Non-pigmented ciliary epithelial cell (primary cell): Measurements from ENCODE around the gene AFAP1L2.
"Not testable (repeated sequence)": the region's sequence is repeated elsewhere in the genome, so short reads cannot be mapped to it uniquely, and the experiment has no call there.

Experiments
- DNase-seq: peaks from one replicate; pipeline ENCODE4 v3.0.0-alpha.2; 2010; ENCODE audit warnings: low read depth

AFAP1L2 gene

DNA sequence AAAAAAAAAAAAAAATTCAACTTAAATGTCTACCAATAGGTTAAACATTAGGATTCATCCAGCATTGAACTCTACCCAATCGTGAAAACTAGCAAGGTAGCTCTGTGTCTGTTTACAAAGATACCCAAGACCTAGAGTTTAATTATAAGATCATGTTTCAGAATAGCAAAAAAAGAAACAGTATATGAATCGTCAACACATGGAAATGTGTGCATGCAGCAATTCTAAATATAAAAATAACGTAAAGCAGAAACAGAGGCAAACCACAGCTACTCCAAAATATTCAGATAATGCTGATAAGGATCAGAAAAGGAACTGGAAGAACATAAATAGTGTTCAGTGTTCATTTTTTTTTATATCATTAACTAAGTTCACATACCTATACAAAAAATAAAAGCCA is 68.7 kb downstream of the AFAP1L2 start:
- no peak for DNase-seq

DNA sequence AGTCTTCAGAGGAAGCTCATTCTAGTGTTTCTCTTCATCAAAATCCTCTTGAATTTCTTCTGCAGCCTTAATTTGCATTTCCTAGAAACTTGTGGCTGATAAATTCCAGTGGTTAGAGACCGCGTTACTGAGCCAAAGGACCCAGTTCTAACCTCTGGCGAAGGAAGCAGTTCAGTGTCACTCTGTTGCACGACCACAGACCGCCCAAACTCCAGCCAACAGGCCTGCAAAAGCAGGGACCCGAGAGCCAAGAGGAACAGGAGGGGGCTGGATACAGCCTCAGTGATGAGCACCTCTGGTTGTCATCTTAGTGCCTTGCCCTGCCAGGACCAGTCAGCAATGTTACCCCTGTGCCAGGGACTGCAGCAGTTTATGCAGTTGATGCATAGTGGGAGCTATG is 70.0 kb downstream of the AFAP1L2 start:
- no peak for DNase-seq

DNA sequence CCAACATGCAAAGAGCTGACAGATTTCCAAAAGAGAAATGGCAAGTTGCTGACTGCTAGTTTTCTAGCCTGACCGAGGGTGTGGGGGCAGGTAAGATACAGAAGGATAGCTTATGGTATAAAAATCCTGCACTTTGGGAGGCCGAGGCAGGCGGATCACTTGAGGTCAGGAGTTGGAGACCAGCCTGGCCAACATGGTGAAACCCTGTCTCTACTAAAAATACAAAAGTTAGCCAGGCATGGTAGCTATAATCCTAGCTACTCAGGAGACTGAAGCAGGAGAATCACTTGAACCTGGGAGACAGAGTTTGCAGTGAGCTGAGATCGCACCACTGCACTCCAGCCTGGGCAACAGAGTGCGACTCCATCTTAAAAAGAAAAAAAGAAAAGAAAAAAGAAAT is 70.9 kb downstream of the AFAP1L2 start:
- DNase-seq: not testable (repeated sequence)

DNA sequence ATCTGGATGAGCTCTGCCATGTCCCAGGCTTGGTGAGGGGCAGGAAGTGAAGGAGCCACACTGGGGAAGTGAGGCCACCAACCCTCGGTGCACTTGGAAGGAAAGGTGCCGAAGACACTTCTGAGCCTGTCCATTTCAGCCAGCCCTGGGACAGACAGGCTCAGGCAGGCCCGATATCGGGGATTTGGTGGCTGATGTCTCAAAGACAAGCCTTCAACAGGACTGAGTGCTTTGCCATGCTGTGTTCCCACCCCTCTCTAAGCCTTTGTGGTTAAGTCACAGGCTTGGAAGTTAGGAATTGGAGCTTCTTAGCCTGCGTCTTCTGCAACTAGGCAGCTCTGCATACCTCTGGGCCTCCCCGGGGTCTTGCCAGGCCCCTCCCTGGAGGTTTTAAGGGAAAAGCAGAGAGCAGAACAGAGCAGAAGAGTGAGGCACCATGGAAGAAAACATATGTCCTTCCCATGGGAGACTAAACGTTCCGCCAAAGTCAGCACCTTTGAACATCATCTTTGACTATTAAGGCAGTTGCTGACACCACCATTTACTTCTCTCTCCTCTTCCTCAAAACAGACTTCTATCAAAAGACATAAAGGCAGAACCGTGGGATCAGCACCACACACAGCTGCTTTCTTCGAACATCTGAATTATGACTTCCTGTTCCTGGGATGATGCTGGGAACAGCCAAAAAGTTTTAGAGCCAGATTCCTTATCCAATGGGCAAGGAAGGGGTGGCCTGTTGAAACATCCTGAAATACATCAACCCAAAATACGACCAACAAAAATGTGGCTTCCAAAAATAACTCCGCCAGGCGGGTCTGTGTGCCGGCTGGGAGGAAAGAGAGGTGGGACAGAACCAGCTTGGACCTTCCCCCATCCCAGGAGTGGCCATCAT is 71.8 kb downstream of the AFAP1L2 start:
- DNase-seq: no peak

DNA sequence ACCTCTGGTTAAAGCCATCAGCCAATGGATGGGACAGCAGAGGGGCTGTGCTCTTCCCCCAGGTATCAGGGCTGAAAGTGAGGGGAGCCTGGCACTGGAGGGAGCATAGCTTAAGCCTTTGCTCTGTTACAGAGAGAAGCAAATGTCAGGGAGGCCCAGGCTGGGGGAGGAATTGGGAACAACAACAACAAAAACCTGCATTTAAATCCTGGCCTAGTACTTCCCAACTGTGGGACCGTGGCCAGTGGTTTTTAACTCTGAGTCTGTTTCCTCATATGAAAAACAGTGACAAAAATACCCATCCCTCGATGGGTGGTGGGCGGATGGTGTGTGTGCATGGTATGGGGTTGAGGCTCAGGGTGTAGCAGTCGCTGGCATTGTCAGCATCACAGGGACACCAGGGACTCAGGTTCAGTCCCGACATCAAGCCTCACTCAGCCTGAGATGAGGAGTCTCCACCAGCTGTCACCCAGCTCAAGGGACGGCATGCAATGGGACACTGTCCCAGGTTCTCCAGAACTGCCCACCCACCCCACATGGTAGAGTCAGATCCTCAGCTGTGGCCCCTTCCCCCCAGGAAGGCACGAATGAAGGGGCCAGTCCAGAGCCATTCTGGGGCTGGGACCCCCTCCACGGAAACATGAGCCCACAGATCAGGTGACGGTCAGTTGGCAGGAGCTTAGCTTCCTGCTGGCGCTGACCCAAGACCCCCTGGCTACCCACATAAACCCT is 74.5 kb downstream of the AFAP1L2 start:
- no peak for DNase-seq

DNA sequence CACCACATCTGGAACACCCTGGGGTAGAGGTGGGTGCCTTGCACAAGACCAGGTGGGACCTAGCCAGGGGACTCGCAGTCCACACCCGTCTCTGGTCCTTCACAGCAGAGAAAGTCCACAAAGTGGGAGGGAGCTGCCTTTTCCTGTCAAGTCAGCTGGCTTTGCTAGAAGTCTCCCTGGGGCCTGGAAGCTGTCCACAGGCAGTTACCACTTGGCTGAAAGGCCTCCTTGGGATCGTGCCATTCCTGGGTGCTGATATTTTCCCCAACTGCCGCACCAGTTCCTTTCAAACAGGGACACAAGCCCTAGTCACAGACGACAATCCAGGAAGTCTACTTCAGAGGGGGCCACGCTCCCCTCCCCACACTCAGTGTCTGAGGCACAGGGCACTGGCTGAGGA is 75.4 kb downstream of the AFAP1L2 start:
- no peak for DNase-seq

DNA sequence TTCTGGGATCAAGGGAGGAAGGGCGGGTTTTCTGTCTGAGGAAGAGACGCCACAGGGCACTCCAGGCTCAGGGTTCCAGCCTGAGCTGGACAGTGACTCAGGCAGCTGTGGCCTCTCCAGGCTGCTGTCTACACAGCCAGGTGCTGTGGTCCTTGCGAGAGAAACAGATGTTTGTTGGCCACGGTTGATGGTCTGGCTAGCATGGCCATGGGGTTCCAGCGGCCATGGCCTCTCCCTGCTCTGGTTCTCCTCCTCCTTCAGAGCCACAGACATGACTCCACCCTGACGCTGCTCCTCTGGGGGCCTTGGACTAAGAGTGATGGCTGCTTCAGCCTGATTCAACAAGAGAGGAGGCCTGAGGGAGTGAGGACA is 75.9 kb downstream of the AFAP1L2 start:
- no peak for DNase-seq

DNA sequence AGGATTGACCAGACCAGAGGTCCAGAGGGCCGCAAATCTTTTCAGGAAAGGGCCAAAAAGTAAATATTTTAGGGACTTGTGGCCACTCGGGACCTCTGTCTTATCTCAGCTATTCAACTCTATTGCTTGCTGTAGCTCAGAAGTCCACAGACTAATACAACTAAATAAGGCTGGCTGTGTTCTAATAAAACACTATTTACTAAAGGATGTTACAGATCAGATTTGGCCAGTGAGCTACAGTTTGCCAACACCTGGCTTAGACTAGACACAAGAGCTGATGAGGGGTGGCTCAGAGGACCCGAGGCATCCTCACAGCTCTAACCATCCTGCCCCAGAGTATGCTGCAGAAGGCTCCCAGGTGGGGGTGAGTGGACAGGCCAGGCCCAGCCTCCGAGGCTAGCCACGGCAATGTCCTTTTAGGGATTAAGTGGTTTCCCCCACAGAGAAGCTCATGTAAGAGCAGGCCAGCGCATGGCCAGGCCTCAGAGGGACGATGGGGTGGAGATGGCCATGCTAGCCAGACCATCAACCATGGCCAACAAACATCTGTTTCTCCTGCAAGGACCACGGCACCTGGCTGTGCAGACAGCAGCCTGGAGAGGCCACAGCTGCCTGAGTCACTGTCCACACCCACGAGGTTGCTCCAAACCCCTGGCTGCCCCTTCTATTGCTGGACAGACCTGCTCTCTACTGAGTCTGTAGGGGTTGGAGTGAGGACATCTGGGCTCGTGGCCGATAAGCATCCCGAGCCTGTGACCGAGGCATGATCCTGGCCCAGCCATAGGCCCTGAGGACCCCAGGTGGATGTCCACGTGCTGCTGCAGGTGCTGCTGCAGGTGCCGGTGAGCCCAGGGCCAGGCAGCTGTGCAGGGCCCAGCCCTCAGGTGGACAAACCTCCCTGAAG is 76.5 kb downstream of the AFAP1L2 start:
- no peak for DNase-seq

DNA sequence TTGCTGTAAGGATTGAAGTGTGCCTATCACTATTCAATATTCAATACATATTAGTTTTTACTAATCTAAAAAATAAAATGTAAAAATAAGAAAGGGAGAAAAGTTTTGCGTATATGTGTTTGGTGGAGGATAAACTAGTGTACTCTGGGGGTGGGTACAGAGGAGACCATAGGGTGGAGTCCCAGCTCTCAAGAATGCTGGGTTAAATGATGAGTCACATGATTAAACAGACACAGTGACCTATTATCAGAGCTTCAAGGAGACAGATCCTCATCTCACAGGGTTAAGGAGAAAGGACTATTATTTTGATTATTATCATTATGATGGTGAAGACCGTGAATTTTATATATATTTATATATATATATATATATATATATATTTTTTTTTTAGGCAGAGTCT is 77.5 kb downstream of the AFAP1L2 start:
- DNase-seq: no peak

DNA sequence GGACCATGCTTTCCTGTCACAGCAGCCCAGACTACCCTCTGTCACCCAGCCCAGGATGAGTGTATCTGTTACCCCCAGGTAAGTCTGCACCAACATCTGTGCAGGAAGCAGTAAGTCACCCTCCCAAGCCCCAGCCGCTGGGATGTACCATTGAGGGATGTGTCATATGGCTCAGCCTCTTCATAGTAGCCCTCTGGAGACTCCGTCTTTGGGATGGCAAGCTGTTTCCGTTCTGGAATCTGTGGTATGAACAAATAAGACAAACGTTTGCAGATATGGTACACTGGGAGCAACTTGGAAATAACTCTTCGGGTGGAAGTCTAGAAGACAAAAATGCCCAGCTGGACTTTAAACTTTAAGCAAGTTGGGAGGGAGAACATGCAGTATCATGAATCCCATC is 81.3 kb downstream of the AFAP1L2 start:
- no peak for DNase-seq

DNA sequence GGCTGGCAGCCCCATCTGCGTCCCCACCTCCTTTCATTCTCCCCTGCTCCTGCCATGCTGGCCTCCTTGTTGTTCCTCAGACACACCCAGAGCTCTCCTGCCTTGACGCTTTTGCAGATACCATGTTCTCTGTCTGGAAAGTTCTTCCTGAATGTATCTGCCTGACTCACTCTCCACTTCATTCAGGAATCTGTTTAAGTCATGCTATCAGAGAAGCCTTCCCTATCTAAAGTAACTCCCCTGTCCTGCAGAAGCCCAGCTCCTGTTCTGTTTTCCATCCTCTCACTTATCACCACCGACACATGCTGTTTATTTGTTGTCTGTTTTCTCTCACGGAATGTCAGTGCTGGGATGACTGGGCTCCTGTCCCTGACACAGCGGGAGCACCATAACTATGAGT is 82.0 kb downstream of the AFAP1L2 start:
- DNase-seq: no peak

DNA sequence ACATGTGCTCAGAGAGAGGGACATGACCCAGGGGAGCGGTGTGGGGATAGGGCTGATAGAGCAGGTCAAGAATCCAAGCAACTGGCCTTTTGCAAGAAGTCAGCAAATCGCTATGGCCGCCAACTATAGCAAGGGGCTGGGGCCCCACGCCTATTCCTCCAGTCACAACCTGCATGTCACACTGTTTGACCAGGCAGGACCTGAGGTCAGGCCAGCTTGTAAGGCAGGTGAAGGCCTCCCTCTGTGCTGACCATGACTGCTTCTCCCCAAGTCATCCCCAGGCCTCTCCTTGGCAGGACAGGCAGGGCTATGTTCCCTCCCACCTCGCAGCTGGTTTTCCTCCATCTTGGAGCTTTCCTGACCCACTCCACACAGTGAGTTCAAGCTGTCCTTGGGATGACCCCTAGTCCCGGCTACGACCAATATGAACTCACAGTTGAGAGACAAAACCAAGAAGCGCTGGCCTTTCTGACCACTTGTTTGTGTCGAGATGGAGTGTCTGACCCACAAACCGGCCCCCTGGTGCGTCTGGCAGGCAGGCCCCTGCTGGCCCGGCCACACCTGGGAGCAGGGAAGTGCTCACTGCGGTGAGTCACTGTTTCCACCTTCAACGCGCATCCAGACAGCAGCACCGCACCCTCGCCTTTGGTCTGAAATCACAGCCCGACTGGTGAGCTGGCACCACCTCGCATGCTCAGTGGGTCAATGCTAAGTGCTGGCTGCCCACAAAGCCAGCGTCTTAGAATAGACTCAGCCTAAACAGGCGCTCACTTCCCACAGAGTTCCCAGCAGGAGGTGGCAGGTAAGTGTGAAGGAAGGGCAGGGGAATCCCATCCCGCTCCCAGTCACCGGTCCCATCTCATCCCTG is 83.8 kb downstream of the AFAP1L2 start:
- no peak for DNase-seq

DNA sequence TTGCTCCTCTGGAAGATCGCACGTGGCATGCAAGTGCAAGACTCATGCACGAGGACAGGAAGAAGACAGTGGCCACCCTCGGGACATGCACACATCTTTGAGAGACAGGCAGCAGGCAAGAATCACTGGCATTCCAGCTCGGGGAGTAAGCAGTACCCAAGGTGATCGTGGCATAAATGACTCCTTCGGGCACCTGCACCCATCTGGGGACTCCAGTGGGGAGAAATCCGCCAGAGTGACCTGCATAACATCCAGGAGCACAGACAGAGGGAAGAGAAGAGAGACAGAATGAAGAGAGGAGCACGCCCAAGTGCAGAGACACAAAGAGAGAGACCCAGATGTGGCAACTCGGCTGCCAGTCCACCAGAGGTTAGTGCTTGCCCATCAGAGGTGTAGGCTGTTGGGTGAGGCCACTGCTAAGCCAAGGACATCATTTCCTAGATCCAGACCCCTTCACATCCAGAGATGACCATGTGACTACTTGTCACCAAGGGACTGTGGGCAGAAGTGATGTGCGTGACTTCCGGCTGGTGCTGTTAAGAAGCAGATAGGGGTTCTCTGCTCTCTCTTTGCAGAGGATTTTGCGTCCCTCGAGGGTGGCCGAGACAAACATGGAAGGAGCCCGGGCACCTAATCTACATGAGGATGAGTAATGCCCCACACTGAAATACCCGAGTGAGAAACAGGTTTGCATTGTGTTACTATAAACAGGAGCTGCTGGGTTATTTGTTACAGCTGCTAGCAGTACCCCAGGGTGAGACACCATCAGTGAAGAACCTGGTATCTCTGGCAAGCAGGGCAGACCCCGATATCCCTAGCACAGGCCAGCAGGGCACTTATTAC is 84.7 kb downstream of the AFAP1L2 start:
- no peak for DNase-seq

DNA sequence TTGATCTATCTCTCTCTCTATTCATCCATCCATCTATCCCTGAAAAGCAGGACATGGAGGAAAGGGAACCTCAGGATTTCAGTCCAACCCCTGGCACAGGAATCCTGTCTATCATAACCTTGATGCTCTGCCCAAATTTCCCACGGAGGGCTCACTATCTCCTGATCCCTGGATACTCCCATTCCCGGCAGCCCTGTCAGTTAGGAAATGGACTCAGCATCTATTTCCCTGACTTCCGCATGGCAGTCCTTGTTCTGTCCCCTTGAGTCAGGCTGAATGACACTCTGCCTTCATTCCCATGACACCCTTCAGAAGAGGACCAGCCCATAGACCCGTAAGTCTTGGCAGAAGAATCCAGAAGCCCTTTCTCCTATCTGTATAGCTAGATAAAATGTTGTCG is 87.6 kb downstream of the AFAP1L2 start:
- DNase-seq: no peak

DNA sequence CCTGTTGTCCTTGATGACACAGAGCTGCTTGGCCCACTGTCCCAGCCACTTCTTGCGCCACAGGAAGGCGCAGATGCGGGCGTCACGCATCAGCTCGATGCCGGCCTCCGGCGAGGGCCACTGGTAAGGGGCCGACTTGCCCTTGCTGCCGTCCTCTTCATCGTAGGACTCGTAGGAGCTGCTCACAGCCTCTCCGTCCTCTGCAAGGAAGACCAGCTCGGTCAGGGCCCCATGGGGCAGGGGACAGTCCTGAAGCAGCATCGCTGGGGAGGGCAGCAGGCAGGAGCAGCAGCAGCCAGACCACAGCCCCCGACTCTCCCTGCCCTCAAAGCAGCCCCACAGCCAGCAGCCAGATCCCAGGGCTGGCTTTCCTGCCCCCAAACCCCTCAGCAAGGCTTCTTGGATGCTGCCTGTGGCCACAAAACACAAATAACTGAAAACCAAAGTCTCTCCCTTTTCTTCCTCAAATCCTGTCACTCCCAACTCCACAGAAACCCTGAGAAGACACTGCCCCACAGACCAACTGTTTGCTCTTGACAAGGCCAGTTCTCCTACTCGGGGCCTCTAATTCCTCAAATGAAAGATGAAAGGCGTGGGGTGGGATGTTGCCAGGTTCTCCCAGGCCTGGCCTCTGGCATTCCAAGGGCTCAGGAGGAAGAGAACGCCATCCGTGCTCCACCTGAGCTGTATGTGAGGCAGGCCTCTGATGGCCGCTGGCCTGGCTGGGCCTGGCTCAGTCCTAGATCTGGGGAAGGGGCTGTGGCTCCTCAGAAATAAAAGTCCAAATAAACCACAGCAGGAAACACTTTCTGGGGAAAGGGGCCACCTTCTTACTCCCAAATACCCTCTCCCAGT is 88.5 kb downstream of the AFAP1L2 start:
- DNase-seq: no peak

DNA sequence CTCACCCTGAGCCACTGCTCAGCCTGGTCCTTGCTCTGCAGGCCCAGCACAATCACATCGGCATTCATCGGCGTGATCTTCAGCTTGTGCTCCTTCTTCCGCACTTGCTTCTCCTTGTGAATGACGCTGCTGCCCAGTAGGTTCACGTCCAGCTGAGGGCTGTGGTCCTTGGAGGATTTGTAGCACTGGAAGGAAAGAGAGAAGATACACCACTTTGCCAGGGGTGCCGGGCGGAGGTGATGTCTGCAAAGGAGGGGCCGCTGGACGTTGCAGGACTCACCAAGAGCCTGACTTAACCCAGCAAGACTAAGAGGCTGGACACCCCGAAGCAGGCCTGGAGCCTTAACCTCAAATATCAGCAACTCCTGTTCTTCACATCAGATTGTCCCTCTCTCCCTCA is 90.4 kb downstream of the AFAP1L2 start:
- DNase-seq: no peak

DNA sequence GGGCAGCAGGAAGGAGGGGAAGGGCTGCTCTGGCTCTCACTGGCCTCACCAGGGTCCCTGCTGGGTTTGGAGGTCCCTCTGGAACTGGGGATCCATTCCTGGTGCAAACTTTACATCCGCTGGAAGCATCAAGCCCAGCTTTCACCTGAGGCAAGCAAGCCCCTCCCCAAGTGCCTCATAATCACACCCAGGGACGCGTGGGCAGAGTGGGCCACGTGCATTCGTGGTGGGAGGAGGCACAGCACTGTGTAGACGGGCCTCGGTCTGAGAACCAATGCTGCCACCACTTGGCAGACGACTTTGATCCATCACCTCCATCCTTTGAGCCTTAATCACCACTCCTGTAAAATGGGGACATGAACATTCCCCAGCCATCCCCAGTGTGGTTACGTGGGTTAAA is 91.2 kb downstream of the AFAP1L2 start:
- DNase-seq: no peak

DNA sequence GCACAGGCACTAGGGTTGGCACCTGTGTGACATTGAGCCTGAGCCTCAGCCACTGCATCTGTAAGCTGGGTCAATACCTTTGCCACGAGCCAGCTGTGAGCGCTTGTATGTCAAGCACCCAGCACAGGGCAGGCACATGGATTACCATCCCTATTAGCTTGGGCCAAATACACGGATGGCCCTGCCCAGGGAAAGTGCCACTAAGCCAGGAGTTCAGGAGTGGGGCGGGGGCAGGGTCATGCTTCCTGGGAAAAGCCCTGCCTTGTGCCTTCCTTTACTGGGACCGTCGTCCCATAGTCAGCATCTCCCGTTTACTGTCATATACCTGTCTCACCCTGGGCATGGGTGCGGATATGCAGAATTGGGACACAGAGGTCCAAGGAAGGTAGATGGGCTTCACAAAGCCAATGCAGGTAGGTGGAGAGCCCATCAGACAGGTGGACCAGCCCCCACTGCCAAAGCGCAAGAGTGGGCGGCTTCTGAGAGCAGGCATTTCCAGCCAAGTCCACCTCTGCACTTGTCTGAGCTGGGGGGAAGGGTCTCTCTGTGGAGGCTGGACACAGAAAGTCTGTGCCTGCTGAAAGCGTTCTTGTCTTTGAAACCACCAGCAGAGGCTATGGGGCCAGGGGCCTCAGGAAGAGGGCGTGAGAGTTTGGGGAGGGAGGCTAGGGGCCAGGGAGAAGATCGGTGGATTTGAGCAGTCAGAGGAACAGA is 92.6 kb downstream of the AFAP1L2 start:
- DNase-seq: no peak

DNA sequence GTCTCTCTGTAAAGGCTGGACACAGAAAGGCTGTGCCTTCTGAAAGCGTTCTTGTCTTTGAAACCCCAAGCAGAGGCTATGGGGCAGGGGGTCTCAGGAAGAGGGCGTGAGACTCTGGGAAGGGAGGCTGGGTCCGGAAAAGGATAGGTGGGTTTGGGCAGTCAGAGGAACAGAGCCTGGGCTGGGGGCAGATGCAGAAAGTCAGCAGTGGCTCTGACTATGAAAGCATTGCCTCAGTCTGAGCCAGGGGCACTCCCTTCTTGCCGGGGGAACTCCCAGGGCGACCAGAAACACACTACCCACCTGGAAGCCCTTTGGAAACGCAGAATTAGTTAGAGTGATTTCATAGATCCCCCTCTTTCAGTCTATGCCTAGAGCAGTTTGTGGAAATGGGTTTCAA is 93.3 kb downstream of the AFAP1L2 start:
- DNase-seq: no peak
